ENCODE data around the gene HMGN1.

Gene HMGN1

DNA sequence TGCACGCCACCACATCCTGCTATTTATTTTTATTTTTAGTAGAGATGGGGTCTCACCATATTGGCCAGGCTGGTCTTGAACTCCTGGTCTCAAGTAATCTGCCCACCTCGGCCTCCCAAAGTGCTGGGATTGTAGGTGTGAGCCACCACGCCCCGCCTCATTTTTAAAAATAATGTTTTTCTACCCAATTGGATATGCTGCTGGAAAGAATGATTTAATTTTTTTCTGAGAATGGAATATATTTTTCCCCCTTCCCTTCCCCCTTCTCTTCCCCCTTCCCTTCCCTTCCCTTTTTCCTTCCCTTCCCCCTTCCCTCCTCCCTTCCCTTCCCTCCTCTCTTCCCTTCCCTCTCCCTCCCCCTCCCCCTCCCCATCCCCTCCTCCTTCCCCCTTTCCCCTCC, 17.7 kb upstream of the HMGN1 start:
- DNase-seq: no peak

DNA sequence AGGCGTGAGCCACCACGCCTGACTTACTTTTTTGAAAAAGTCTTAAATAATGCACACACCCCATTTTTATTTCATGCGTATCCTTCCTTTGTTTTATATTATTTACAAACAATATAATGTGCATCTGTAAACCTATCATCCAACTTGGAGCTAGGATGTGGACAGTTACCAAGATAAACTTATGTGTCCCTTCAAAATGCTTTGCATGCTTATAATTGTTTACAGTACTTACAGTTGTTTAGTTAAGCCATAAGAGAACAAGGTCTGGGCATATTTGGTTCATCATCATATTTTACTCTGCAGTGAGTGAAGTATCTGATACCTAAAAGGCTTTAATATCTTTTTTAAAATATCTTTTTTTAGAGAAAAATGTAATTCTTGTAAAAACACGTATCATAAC, 16.1 kb upstream of the HMGN1 start:
- no peak for DNase-seq

DNA sequence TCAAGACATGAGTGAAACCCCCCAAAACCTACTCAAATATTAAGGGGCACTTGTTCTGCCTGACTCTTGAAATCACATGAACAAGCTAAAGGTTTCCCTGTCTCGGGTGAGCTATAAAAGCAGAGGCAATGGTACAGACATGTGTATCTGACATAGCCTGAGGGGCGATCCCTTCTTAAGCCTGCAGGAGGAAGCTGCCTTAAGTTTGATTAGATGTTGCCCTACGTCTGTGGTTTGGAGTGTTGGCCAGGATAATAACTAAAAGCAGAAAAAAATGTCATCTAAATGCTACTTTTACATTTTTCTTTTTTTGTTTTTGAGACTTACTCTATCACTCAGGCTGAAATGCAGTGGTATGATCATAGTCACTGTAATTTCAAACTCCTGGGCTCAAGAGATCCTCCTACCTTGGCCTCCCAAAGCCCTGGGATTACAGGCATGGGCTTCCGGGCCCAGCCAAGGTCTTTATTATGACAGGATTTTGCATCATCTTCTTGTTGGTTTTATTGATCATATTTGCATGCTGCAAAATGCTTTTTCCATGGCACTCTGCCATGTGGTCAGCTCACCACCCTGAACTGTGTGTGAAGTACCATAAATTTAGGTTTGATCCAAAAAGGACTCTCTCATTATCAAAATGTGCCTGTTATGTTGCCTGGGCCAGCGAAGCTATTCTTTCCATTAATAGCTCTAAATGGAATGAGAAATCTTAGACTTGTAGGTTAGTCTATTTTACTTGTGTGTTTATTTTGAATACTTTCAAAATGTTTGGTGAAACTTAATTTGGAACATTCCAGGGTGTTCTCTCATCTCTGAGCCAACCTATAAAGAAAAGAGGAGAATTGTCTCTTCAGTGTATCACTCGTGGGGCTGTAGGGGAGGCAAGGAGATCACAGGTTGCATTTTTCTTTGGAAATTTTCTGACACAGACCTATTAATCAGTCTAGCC, 15.0 kb upstream of the HMGN1 start:
- no peak for DNase-seq

DNA sequence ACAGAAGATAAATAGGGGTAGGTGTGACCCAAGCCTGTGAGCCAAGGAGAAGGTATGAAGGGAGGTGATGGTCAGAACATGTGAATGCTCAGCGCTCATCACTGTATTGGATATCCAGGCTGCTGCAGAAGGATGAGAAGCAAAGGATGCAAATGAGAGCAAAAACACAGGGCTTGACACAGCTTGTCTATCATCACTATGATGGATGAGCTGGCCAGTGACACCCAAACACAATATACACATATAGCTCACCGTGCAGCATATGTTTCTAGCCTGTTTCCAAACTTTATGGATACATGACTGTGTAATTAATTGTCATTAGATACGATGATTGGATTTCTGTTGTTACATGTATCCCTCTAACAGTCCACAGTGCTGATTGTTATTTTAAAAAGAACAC, 13.8 kb upstream of the HMGN1 start:
- DNase-seq: no peak

DNA sequence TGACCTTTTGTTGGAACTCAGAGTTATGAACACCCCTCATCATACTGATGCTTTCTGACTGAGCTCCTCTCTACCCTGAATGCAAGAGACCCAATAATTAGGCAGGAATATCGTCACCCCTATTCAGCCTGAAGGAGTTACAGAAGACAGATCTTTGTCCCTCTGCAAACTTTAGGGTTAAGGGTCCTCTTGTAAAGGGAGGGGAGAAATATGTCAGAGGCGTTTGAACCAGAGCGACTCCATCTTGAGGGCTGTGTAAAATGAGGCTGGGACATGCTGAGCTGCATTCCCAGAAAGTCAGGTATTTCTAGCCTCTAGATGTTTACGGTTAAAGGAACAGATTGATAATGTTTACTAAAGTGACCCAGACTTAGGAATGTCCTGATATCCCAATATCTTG, 10.5 kb upstream of the HMGN1 start:
- no peak for DNase-seq

DNA sequence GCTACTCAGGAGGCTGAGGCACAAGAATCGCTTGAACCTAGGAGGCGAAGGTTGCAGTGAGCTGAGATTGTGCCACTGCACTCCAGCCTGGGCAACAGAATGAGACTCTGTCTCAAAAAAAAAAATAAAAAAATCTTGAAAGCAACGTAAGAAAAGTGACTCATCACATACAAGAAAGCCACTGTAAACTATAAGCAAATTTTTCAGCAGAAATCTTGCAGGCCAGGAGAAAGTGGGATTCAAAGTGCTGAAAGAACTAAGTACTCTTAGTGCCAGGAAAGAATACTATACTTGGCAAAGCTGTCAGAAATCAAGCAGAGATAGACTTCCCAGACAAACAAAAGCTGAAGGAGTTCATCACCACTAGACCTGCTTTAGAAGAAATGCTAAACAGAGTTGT, 4.4 kb upstream of the HMGN1 start:
- DNase-seq: no peak

DNA sequence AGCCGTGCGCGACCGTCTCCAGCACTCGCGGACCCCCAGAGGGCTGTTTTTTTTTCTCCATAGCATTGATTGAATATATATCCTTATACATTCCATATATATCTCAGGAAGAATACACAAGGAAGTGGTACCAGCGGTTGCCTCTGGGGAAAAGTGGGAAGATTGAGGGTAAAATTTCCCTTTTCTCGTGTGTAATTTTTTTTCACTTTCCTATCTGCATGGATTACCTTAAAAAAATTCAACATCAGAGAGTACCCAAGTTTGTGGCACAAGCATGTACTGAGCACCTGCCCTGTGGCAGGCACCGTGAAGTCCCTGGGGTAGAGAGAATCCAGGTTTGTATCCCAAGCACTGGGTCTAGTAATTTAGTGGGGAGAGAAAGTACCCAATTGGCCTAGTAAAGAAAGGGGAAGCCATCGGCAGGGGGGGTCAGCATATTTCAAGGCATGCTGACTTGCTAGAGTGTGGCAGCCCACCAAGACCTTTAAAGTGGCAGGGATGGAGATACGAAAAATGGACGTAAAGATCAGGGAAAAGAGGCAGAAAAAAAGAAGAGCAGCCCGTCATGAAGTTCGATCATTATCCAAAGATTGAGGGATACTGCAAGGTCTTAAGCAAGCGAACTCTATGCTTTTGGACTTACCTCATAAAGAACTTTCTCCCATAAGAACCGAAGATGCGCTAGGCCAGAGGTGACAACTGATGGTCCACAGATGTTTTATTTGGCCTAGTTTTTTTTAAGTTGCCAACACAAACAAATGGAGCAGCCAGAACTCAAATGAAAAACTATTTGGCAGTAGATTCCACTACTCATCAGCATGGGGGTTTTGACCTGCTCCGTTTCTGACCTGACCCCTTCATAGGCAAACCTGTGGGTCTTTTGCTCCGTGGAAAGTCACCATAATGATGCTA, 1.5 kb upstream of the HMGN1 start:
- DNase-seq: peak; percentile 43

DNA sequence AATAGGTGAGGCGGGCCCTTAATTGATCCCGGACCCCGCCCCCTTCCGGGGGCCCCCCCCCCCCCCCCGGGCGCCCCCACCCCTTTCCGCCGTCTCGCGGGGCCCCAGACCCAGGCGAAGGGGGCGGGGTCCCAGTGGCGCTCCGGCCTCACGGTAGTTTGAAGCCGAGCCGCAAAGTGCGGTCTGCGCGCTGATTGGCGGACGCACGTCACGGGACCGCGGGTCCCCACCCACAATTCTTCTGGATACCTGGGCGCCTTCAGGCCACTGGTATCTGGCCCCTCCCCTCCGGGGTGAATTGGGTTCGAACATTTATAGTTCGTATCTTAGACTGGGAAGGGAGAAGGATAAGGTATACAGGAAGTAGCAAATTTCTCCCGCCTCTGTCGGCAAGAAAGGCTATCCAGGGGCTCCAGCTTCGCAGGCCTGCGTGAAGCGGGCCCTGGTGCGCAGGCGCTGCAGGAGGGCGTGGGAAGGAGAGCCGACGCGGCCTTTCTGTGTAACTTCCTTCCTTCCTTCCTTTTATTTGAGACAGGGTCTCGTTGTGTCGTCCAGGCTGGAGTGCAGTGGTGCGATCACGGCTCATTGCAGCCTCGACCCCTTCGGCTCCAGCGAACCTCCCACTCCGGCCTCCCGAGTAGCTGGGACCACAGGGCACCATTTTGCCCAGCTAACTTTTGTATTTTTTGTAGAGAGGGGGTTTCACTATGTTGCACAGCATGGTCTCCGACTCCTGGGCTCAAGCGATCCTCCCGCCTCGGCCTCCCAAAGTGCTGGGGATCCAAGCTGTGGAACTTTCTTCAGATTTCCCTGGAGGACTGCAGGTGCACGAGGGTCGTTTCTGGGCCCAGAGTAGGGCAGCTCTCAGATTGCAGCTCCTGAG, 564 bp upstream of the HMGN1 start:
- DNase-seq: peak; percentile 92

DNA sequence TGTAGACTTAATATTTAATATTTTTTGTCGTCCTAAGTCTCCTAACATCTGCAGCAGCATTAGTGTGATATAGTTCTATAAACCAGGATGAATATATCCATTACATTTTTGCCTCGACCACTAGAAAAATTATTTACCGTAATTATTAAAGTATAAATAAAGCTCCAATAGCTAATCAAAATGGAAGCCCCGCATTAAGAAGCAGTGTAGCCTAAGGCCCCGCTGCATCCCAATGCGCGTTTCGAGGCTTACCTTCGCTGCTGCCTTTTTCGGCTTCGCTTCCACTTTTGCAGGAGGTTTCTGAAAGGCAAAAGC, 891 bp downstream of the HMGN1 start:
- DNase-seq: peak; percentile 41

DNA sequence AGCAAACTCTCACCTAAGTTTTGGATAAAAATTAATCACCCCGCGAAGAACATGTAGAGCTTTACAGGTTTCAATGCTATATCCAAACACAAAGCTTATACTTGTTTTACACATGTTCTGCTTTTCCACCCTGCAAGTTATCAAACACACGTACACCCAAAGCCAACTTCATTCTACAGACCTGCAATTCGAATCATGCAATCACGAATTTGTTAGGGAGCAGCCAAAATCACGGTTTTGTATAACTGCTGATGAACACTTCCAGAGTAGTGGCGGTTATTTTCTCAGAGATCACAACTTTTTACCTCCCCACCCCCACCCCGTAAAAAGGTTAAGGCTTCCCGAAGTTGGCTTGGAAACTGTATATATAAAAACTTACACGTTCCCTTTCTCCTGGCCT, 1.4 kb downstream of the HMGN1 start:
- DNase-seq: no peak

DNA sequence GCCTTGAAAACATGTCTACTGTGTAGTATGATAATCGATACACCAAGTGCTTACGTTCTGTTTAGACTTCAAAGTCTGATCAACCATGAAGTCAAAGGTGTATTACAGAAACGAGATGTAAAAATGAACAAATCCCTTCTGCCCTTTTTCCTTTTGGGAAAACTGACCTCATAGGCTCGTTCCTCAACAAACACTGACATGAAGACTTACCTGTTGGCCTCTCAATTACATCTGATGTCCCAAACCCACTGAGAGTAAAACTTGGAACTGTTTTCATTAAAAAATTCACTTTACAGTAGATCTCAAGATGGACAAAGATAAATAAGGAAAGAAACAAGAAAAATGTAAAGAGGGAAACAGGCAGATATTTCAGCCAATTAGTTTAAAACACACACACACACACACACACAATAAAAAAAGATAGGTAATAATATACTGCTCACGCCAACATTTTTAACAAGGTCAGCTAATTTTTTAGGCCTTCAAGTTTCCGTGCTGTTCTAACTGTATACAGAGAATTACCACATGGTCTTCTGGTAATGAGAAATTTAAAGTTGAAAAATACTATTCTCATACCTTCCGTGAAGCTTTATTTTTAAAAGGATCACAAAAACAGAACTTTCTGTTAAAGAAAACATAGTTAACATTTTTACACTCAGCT, 2.1 kb downstream of the HMGN1 start:
- DNase-seq: no peak

DNA sequence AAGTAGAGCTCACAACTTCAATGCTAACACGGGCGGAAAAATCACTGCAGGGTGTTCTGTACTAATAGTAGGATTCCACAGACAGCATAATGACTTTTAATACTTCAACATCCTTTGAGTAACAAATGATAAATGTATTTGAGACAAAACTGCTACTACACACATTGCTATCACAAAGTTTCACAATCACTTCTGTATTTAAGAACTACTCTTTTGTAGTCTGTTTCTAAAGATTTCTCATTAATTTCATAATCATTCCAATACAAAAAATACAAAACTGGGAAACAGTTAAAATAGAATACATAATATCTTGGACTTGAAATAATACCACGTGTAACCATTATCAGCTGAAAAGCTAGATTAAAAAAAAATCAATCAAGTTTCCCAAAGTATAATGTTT, 2.7 kb downstream of the HMGN1 start:
- no peak for DNase-seq

DNA sequence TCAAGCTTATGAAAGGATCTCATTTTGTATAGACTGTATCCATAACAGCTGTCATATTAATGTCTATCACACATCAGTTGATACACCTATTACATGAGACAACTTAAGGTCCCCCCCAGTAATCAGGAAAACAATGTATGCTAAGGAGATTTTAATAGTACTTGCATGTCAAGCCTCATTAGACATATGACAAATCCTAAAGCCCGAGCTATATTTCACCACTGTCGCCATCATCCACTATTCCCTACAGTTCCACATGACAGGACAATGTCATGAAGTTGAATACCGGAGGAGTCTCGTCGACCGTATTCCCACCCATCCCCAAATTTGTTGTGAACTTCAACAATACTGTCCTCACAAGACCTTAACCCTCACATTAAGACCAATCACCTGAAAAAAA, 3.4 kb downstream of the HMGN1 start:
- no peak for DNase-seq

DNA sequence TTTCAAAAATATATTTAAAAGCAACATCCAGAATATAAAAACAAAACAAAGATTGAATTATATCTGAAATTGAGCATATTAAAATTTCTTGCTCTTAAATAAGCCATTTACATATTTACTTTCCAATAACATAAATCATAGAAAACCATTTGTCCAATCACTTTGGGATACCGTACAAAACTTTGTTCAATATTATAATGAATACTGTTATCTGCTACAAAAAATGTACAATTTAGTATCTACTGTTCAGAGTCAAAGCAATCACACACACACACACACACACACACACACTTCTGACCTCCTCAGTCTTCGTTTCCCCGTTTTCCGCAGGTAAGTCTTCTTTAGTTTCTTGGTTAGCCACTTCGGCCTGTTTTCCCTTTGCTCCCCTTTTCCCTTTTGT, 4.0 kb downstream of the HMGN1 start:
- no peak for DNase-seq

DNA sequence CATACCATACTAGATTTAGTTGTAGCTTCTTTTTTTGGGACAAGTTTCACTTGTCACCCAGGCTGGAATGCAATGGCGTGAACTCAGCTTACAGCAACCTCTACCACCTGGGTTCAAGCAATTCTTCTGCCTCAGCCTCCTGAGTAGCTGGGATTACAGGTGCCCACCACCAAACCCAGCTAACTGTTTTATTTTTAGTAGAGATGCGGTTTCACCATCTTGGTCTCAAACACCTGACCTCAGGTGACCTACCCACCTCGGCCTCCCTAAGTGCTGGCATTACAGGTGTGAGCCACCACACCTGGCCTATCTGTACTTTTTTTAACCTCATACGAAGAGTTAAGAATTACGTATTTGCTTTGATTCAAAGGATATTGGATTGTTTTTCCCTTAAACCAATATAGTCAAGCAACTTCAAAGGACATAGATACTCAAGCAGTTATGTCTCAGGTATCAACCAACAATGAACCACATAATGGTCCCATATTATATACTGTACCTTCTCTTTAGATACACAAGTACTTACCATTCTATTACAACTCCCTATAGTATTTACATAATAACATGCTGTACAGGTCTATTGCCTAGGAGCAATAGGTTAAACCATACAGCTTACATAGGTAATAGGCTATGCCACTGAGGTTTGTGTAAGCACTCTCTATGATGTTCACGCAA, 7.5 kb downstream of the HMGN1 start:
- no peak for DNase-seq

DNA sequence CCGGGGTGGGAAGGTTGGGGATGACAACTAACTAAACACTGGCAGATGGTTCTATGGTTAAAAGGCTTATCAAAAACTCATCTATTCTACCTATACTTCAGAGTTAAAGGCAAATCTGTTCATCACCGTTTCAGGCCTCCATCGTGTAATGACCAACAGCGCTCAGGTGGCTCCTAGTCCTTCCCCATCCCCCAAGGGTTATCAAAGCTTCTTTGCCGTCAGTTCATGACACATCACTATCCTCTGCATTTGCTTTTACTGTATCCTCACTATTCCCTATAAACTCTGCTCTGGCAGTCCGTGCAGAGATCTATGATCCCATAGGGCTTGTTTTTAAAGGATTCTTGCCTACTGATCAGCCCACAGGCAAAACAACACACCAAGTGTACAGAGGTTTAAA, 8.2 kb downstream of the HMGN1 start:
- no peak for DNase-seq

DNA sequence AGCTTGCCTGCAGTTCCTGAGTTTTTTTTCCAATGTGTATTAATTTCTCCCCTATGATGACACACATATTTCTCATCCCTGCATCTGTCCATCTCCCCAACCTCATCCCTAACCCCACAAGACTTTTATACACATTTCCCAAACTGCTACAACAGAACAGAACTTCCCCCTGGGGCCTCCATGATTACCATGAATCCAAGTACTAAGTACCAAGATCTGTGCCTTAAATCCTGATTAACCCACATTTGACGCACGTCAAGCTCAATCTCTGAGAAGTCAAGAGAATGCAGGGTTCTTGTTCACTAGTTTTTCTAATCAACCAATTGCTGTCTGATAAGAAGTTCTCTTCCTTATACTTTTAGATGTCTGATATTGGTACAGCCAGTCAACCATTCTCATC, 9.7 kb downstream of the HMGN1 start:
- no peak for DNase-seq

DNA sequence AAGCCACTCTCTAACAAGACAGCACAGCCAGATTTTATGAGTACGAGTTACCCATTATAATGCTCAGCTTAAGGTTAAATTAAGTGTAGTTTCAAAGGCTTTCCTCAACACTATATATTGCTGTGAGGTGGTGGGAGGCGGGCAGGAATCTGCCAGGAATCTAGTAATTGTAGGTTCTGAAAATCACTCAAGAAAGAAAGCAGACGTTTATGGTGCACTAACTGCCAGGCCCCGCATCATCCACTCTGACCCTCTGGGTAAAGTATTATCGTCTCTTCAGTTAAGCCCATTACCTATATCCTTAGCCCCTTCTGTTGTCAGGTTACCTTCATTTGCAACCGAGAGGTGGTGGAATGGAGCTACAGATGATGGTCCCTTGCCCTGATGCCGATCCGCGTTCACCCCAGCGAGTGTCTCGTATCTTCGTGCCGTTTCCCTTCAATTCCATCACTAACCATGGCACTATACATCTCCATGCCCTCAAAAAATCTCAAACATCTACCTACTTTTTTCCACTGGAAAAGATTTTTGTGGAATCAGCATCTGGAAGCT, 12.4 kb downstream of the HMGN1 start:
- no peak for DNase-seq

DNA sequence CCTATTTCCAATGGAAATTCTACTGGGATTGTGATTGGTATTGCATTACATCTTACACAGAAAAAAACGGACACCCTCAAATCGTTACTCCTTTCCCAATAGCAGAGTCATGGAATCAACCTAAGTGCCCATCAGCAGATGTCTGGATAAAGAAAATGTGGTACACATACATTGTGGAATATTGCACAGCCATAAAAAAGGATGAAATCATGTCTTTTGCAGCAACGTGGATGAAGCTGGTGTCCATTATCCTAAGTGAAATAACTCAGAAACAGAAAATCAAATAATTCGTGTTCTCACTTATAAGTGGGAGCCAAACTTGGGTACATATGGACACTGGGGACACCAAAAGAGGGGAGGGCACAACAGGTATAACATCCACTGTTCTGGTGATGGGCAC, 14.3 kb downstream of the HMGN1 start:
- DNase-seq: no peak

DNA sequence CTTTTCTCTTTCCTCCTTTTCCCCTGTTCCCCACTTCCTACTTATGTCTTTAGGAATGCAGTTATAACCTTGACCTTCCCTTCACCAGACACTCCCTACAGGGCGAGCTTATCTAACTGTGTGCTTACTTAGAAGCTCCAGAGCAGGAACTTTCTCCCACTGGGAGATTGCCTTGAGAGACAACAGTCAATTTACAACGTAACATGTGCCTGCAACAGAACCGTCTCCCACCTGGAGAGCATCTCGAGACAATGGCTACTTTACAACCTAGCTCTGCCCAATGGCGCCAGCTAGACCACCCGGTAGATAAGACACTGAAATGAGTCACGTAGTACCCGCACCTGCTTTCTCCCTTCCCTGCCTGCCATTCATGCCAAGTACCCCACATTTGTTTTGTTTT, 16.7 kb downstream of the HMGN1 start:
- no peak for DNase-seq

DNA sequence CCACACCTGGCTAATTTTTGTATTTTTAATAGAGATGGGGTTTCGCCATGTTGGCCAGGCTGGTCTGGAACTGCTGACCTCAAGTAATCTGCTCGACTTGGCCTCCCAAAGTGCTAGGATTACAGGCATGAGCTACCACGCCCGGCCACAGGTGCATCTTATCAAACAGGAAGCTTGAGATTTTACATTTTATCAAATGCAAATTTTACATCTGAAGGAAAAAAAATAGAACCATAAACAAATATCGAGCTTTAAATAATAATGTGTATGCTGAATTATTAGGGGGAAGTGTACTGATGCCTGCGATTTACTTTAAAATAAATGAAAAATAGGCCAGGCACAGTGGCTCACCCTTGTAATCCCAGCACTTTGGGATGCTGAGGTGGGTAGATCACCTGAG, 18.9 kb downstream of the HMGN1 start:
- no peak for DNase-seq

DNA sequence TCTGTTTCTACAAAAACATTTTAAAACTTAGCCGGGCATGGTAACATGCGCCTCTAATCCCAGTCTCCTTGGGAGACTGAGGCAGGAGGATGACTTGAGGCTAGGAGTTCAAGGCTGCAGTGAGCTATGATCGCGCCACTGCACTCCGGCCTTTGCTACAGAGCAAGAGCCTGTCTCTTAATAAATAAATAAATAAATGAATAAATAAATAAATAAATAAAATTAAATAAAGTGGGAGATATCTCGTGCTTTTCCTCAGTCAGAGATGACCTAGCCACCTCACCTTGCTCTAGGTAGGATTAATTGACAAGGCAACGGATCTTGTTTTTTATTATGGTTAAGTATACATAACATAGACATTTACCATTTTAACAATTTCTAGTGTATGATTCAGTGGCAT, 21.2 kb downstream of the HMGN1 start:
- no peak for DNase-seq

Data from DMS79 treated with DMSO at 0.1 percent for 48 hours (cell line).